ENCODE results near the gene MFRP. TPM values are rescaled to one million over a fixed set of nuclear protein-coding genes. Genes with fewer than 3 reads are reported as not detected.

MFRP gene
- total RNA-seq, 1 experiment from 2014 or later: not detected

GRCh38 chr11:119299416-119299815 is 47.1 kb downstream of the MFRP start:
- Mint-ChIP-seq H3K27me3 (ENCODE audit: insufficient read depth, unreplicated experiment) (no peaks in the 10 kb centered on the region), H3K4me3 (ENCODE audit: unreplicated experiment) (no peak overlapping the region), H3K27ac (ENCODE audit: low read depth, unreplicated experiment) (no peak overlapping the region), H3K9me3 (ENCODE audit: unreplicated experiment) (no peaks in the 10 kb centered on the region), H3K36me3 (ENCODE audit: insufficient read depth, unreplicated experiment) (peaks cover 67% of the 10 kb centered on the region), H3K4me1 (ENCODE audit: insufficient read depth, unreplicated experiment) (no peaks in the 10 kb centered on the region)
- DNase-seq (ENCODE audit: unreplicated experiment): no peak
- POLR2A ChIA-PET: interaction anchor here (0.5 kb wide), 1 partner anchor 9 kb away, joined by 3 read pairs; no protein-coding TSS in a partner anchor
- CTCF ChIA-PET: interaction anchor here (1.2 kb wide), 1 partner anchor 15 kb away, joined by 3 read pairs; no protein-coding TSS in a partner anchor
- BruUV-seq (replicated peaks): no TSS peak
- intact Hi-C loops (cut with micrococcal nuclease): loop anchor here (5.0 kb wide), 1 partner anchor 92 kb away; the partner anchor contains the start of gene CBL
- no peak for TF ChIP-seq CTCF (IDR thresholded peaks at IDR 0.05; ENCODE audit: unreplicated experiment)

DNA sequence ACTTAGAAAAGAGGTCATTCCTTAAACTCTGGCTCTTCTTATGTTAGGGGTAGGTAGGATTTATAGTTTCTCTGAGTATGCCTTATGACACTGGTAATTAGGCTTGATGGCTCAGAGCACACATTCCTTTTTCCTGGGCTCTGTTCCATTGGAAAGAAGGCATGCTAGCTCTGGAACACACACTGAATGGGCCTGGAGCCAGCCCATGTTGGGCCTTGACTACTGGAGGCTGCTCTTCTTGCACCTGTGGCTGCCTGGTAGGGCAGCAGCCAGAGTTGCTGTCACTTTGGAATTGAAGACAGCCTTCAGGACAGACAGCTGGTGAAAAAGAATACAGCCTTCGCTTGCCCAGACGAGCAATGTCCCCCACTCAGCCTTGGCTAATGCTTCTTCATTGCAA is 47.8 kb downstream of the MFRP start:
- BruUV-seq (replicated peaks): no TSS peak
- Mint-ChIP-seq H3K27me3 (ENCODE audit: insufficient read depth, unreplicated experiment) (no peaks in the 10 kb centered on the region), H3K36me3 (ENCODE audit: insufficient read depth, unreplicated experiment) (peaks cover 60% of the 10 kb centered on the region), H3K9me3 (ENCODE audit: unreplicated experiment) (no peaks in the 10 kb centered on the region), H3K4me1 (ENCODE audit: insufficient read depth, unreplicated experiment) (no peaks in the 10 kb centered on the region), H3K4me3 (ENCODE audit: unreplicated experiment) (no peak overlapping the region), H3K27ac (ENCODE audit: low read depth, unreplicated experiment) (no peak overlapping the region)
- CTCF ChIA-PET: no interaction called here
- intact Hi-C loops (cut with micrococcal nuclease): loop anchor here (5.0 kb wide), 1 partner anchor 91 kb away; the partner anchor contains the start of gene CBL
- no peak for DNase-seq (ENCODE audit: unreplicated experiment)
- no peak for TF ChIP-seq CTCF (IDR thresholded peaks at IDR 0.05; ENCODE audit: unreplicated experiment)
- POLR2A ChIA-PET: no interaction called here

DNA sequence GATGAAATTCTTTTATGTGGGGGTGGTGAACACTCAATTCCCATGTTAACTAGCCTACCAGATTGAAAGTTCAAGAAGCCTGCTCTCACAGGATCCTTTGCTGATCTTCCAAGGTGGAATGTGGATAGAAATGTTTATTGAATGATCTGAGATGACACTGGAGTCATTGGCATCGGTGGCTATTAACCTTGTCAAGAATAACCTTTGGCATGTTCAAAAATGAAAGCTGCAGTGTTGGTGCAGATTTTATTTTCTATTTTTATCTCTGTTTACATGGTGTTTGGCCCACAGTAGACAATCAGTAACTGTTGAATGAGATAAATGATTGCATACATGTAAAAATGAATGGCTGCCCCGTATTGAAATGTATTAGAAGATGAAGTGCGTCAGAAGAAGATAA is 48.6 kb downstream of the MFRP start:
- no peaks in the 10 kb centered on the region for H3K4me1 Mint-ChIP-seq (ENCODE audit: insufficient read depth, unreplicated experiment)
- POLR2A ChIA-PET: no interaction called here
- BruUV-seq (replicated peaks): no TSS peak
- TF ChIP-seq CTCF (IDR thresholded peaks at IDR 0.05; ENCODE audit: unreplicated experiment): no peak
- H3K27me3 Mint-ChIP-seq (ENCODE audit: insufficient read depth, unreplicated experiment): no peaks in the 10 kb centered on the region
- no peaks in the 10 kb centered on the region for H3K9me3 Mint-ChIP-seq (ENCODE audit: unreplicated experiment)
- intact Hi-C loops (cut with micrococcal nuclease): loop anchor here (5.0 kb wide), 1 partner anchor 91 kb away; the partner anchor contains the start of gene CBL
- no peak for DNase-seq (ENCODE audit: unreplicated experiment)
- CTCF ChIA-PET: interaction anchor here (0.6 to 1.8 kb wide), 7 partner anchors 9 to 1491 kb away, joined by 3 to 5 read pairs (median 3); partner anchors contain the start of gene CBL
- H3K4me3 Mint-ChIP-seq (ENCODE audit: unreplicated experiment): no peak overlapping the region
- peaks cover 53% of the 10 kb centered on the region for H3K36me3 Mint-ChIP-seq (ENCODE audit: insufficient read depth, unreplicated experiment)
- H3K27ac Mint-ChIP-seq (ENCODE audit: low read depth, unreplicated experiment): no peak overlapping the region

GRCh38 chr11:119295178-119295577 is 51.3 kb downstream of the MFRP start:
- POLR2A ChIA-PET: no interaction called here
- CTCF ChIA-PET: interaction anchor here (0.6 kb wide), 1 partner anchor 97 kb away, joined by 3 read pairs; no protein-coding TSS in a partner anchor
- no peak overlapping the region for H3K4me3 Mint-ChIP-seq (ENCODE audit: unreplicated experiment)
- H3K9me3 Mint-ChIP-seq (ENCODE audit: unreplicated experiment): no peaks in the 10 kb centered on the region
- no peak overlapping the region for H3K27ac Mint-ChIP-seq (ENCODE audit: low read depth, unreplicated experiment)
- peaks cover 47% of the 10 kb centered on the region for H3K36me3 Mint-ChIP-seq (ENCODE audit: insufficient read depth, unreplicated experiment)
- BruUV-seq (replicated peaks): no TSS peak
- no peaks in the 10 kb centered on the region for H3K4me1 Mint-ChIP-seq (ENCODE audit: insufficient read depth, unreplicated experiment)
- DNase-seq (ENCODE audit: unreplicated experiment): peak; percentile 47
- intact Hi-C loops (cut with micrococcal nuclease): loop anchor here (5.0 kb wide), 1 partner anchor 88 kb away; the partner anchor contains the start of gene CBL
- TF ChIP-seq CTCF (IDR thresholded peaks at IDR 0.05; ENCODE audit: unreplicated experiment): peak; percentile 26
- no peaks in the 10 kb centered on the region for H3K27me3 Mint-ChIP-seq (ENCODE audit: insufficient read depth, unreplicated experiment)
